Thyroid gland (tissue), 4 donors: ENCODE measurements around the gene CD5L. TPM values are rescaled to one million over a fixed set of nuclear protein-coding genes. Genes with fewer than 3 reads are reported as not detected.

Source experiments
- DNase-seq, 2 donors: peaks; one replicate each; pipeline ENCODE4 v3.0.0-alpha.2; 2019
- H3K27ac ChIP-seq, 3 donors: fragments of 200-600 bp; sonication (generic); 1 replicate in 2 of 3; 2 replicates in 1 of 3; pipeline ENCODE4 v1.5.1; 2016 to 2019; ENCODE audit warnings: mild to moderate bottlenecking in 1 of 3, moderate library complexity in 1 of 3
- H3K27me3 ChIP-seq: fragments of 200-600 bp; sonication (generic); one replicate; pipeline ENCODE4 v1.5.1; 2019
- H3K36me3 ChIP-seq, 2 donors: fragments of 200-600 bp; sonication (generic); one replicate each; pipeline ENCODE4 v1.5.1; 2016 to 2019
- H3K4me1 ChIP-seq, 2 donors: fragments of 200-600 bp; sonication (generic); one replicate each; pipeline ENCODE4 v1.5.1; 2017 to 2019
- H3K4me3 ChIP-seq, 3 donors: fragments of 200-600 bp; sonication (generic); replicated peaks in 1 of 3; 1 replicate in 2 of 3; 2 replicates in 1 of 3; pipeline ENCODE4 v1.5.1; 2016; ENCODE audit warnings: mild to moderate bottlenecking in 1 of 3
- H3K9me3 ChIP-seq: fragments of 200-600 bp; sonication (generic); one replicate; pipeline ENCODE4 v1.5.1; 2017
- POLR2A ChIP-seq, 2 donors: fragments of 450-650 bp; IDR thresholded peaks; one replicate each; pipeline ENCODE4 v1.6.1; 2017; ENCODE audit warnings: antibody characterized with exemption in 2 of 2, mild to moderate bottlenecking in 2 of 2, moderate library complexity in 1 of 2
- WGBS, 2 donors: methylation state at CpG; one replicate each; pipeline ENCODE4 v1.1.5; 2017; 5-methylcytosine and 5-hydroxymethylcytosine counted together
- intact Hi-C: fragments of 100-400 bp; cut with DNase I; formaldehyde crosslinking; loops from one replicate; pipeline ENCODE4 v1.15.1; 2023
- total RNA-seq, 4 donors: library from RNA; depleted of rRNA; stranded (reverse); fragments of >200 nt; gene quantifications; one replicate each; pipeline ENCODE4 v1.2.3, GENCODE V29; 2016
- TF ChIP-seq, protein P1 (sequence below), 6 experiments: fragments of 200-600 bp in 3 of 6; fragments of 450-650 bp in 3 of 6; sonication (generic) in 3 of 6; IDR thresholded peaks; one replicate each; pipeline ENCODE4 v1.5.1; 2016 to 2019; ENCODE audit warnings: antibody characterized with exemption in 6 of 6, mild to moderate bottlenecking in 2 of 6, inconsistent platforms in 1 of 6, moderate library complexity in 1 of 6

The CD5L gene
- total RNA-seq, 4 donors from 2014 or later: not detected

DNA sequence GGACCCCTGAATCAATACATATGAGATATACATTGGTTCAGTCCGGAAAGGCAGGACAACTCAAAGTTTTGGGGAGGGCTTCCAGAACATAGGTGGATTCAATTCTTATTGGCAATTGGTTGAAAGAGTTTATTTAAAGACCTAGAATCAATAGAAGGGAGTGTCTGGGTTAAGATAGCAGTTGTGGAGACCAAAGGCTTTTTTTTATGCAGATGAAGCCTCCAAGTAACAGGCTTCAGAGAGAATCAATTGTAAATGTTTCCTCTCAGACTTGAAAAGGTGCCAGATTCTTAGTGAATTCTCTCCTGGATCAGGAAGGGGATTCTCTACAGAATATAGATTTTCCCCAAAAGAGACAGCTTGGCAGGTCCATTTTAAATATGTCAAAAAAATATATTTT lies 27.0 kb upstream of the CD5L start:
- no peaks in the 10 kb centered on the region for H3K9me3 ChIP-seq
- DNase-seq: no peak
- no peaks in the 10 kb centered on the region for H3K27me3 ChIP-seq
- no peak overlapping the region for H3K4me3 ChIP-seq
- no peaks in the 10 kb centered on the region for H3K36me3 ChIP-seq
- H3K27ac ChIP-seq: no peak overlapping the region
- WGBS, 2 donors: 85 to 100% methylated on average over 1 of the region's 1 CpG
- TF ChIP-seq, protein P1, sequence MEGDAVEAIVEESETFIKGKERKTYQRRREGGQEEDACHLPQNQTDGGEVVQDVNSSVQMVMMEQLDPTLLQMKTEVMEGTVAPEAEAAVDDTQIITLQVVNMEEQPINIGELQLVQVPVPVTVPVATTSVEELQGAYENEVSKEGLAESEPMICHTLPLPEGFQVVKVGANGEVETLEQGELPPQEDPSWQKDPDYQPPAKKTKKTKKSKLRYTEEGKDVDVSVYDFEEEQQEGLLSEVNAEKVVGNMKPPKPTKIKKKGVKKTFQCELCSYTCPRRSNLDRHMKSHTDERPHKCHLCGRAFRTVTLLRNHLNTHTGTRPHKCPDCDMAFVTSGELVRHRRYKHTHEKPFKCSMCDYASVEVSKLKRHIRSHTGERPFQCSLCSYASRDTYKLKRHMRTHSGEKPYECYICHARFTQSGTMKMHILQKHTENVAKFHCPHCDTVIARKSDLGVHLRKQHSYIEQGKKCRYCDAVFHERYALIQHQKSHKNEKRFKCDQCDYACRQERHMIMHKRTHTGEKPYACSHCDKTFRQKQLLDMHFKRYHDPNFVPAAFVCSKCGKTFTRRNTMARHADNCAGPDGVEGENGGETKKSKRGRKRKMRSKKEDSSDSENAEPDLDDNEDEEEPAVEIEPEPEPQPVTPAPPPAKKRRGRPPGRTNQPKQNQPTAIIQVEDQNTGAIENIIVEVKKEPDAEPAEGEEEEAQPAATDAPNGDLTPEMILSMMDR (IDR thresholded peaks at IDR 0.05): no peak
- no peak for TF ChIP-seq POLR2A (IDR thresholded peaks at IDR 0.05)
- intact Hi-C loops: no loop called here
- no peaks in the 10 kb centered on the region for H3K4me1 ChIP-seq

DNA sequence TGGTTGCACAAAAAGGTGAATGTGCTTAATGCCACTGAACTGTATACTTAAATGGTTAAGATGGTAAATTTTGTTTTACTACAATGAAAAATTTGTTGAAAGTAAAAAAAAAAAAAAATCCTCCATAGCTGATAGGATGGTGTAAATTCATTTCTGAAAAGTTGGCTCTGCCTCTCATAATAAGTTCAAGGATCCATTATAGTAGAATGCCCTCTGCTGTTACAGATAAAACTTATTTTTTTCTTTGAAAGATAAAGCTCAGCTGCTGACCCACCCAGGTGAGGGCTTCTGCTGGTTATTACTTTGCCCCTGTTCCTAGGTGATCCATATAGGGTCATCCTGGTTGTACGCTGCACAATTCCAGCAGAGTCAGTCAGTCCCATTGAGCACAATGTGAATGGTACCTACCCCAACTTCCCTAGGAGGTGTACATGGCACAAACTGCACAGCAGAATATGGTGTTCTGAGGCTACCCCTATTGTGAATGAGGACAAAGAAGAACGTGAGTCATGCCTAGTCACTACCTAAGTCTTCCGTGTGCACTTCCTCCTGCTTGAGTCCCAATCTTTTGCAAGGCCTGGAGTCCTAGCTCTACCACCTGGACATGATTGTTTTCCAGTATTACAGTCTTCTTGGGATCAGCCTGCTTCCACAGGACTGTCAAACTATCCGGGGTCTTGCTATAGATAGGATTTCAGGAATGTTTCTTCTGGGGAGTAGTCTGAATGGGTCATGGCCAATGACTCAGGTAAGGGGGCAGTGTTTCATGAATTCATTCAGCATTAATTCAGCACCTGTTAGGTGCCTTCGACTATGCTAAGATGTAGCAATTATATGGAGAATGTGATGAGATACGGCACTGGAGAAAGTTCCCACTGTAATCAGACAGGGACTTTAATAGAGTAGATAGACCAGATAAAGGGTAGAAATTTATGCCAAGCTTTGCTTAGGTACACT lies 20.8 kb upstream of the CD5L start:
- DNase-seq: no peak
- Histone ChIP-seq H3K36me3 (no peaks in the 10 kb centered on the region), H3K27ac (no peak overlapping the region), H3K27me3 (no peaks in the 10 kb centered on the region), H3K4me3 (no peak overlapping the region), H3K9me3 (no peaks in the 10 kb centered on the region), H3K4me1 (no peaks in the 10 kb centered on the region)
- 83 to 89% methylated on average over 6 of the region's 6 CpGs for WGBS, 2 donors
- intact Hi-C loops: no loop called here
- TF ChIP-seq POLR2A (IDR thresholded peaks at IDR 0.05): no peak
- TF ChIP-seq, protein P1 (IDR thresholded peaks at IDR 0.05): no peak

DNA sequence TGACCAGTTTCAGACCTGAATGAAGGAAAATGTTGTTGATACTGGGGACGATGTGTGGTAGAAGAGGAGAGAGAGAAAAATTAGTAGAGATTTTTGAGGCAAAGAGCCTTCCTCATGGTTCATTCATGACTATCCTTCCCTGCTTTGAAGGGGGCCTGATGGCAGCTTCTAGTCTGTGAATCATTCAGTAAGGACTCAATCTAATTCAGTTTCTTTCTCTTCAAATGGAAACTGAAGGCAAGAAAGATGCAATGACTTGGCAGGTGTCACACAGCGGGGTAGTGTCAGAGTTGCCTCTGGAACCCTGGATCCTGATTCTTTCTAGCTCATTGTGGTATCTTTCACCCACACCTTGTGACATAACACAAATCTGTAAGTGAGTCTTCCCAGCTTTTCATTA lies 14.9 kb upstream of the CD5L start:
- Histone ChIP-seq H3K9me3 (no peaks in the 10 kb centered on the region), H3K27ac (no peak overlapping the region), H3K4me1 (no peaks in the 10 kb centered on the region), H3K4me3 (no peak overlapping the region), H3K36me3 (no peaks in the 10 kb centered on the region), H3K27me3 (no peaks in the 10 kb centered on the region)
- TF ChIP-seq POLR2A (IDR thresholded peaks at IDR 0.05): no peak
- TF ChIP-seq, protein P1 (IDR thresholded peaks at IDR 0.05): no peak
- intact Hi-C loops: no loop called here
- no peak for DNase-seq
- WGBS, 2 donors: 76 to 80% methylated on average over 2 of the region's 2 CpGs

DNA sequence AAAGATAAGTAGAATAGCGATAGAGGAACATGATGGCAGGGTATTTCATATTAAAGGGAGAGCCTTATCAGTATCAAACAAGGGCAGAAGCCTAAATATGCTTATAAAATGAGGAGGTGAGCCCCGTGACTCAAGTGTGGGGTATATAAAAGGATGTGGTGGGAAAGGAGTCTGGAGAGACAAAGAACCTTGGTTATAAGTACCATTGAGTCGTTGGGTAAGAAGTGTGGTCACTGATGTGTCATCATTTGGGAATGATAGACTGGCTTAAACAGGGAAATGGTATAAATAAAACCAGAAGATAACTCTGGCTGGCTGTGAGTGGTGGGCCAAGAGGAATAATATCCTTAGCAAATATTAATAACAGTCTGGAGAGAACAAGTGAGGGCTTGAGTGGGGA lies 10.9 kb upstream of the CD5L start:
- no peaks in the 10 kb centered on the region for H3K36me3 ChIP-seq
- TF ChIP-seq, protein P1 (IDR thresholded peaks at IDR 0.05): no peak
- no peak for TF ChIP-seq POLR2A (IDR thresholded peaks at IDR 0.05)
- no peaks in the 10 kb centered on the region for H3K27me3 ChIP-seq
- H3K4me3 ChIP-seq: no peak overlapping the region
- DNase-seq: no peak
- no peaks in the 10 kb centered on the region for H3K4me1 ChIP-seq
- 77 to 80% methylated on average over 3 of the region's 3 CpGs for WGBS, 2 donors
- no peaks in the 10 kb centered on the region for H3K9me3 ChIP-seq
- no peak overlapping the region for H3K27ac ChIP-seq
- intact Hi-C loops: no loop called here

DNA sequence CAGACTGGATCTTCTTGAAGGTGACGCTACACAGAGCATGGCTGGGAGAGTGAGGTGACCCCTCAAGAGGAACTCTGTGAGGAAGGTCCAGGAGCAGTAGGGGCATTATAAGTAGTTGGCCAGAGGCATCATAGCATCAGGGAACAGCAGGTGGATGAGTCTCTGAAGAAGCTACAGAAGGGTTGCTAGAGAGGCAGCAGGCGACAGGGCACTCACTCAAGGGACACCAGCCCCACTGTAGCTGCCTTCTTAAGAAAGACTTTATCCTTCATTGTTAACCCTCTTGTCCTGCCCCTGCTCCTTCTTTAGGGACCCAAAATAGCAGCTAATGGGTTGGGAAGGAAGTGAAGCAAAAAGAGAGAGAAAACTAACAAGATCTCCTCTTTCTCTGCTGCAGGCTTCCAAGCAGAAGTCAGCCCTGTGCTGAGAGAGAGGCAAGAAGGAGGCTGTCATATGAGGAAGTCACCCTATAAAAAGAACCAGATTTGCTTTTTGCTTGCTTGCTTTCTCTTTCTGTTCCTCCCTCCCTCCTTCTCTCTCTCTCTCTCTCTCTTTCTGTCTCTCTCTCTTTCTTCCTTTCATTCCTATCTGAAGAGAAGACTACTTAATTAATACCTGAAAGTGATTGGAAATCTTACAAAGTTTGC lies 7.7 kb upstream of the CD5L start:
- H3K4me3 ChIP-seq: no peak overlapping the region
- H3K27ac ChIP-seq: no peak overlapping the region
- intact Hi-C loops: no loop called here
- TF ChIP-seq, protein P1 (IDR thresholded peaks at IDR 0.05): no peak
- no peaks in the 10 kb centered on the region for H3K9me3 ChIP-seq
- H3K27me3 ChIP-seq: no peaks in the 10 kb centered on the region
- DNase-seq: no peak
- H3K36me3 ChIP-seq: no peaks in the 10 kb centered on the region
- no peaks in the 10 kb centered on the region for H3K4me1 ChIP-seq
- WGBS, 2 donors: 64 to 92% methylated on average over 2 of the region's 2 CpGs
